VCaP (cell line): ENCODE data around the gene NAT9.
A peak's percentile ranks its signal among the peaks of the same experiment; 100 is the strongest.

Source experiments
- H3K27ac ChIP-seq: fragments of 450-650 bp; 2 replicates; pipeline ENCODE4 v1.5.1; 2017
- TF ChIP-seq, protein P1 (sequence below): fragments of 450-650 bp; conservative IDR thresholded peaks from 2 replicates; pipeline ENCODE4 v1.5.1; 2017; ENCODE audit warnings: mild to moderate bottlenecking, moderate library complexity

NAT9 gene, protein sequence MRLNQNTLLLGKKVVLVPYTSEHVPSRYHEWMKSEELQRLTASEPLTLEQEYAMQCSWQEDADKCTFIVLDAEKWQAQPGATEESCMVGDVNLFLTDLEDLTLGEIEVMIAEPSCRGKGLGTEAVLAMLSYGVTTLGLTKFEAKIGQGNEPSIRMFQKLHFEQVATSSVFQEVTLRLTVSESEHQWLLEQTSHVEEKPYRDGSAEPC

DNA sequence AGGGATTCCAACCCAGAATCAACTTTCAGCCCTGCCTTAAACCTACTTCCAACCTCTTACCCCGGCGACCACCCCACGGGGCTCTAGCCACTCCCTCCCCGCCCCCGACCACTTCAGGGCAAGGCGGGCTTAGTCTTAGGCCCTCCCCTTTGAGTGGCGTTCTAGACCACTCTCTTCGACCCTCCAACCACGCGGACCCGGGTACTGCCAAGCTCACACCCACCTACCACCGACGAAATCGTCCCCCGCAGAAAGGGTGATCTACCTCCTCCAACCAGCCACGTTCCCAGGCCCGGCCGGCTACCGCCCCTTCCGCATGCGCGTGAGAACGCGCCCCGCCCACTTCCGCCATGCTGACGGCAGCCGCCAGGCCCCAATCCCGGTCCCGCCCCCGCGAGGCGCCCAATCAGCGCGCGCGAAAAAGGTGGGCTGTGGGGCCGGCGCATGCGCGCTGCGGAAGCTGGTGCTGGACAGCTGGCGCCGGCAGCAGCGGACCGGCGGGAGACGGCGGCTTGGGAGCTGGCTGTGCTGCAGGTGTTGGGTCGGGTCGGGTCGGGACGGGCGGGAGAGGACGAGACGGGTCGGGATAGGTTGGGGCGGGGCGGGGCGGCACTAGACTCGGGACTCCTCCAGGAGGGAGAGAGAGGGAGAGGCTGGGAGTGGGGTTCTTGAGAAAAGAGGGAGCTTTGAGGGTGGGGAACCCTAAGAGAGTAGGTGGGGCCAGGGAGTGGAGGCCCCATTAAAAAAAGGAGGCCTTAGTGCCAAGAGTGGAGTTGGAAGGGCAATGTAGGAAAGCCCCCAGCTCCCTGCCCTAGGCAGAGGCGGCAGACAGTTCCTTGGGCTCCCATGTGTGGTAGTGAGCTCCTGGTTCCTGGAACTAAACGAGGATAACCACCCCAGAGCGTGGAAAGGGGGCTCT, at the start of gene NAT9:
NAT9 (minus strand) TSS at position 302 of the 919 bp plus-strand sequence. CDS start 647 bp downstream, outside the sequence.
- H3K27ac ChIP-seq, result peak within 1 kb of the TSS; percentile 72; the same call in 1 of the 2 replicates
- TF ChIP-seq, protein P1, sequence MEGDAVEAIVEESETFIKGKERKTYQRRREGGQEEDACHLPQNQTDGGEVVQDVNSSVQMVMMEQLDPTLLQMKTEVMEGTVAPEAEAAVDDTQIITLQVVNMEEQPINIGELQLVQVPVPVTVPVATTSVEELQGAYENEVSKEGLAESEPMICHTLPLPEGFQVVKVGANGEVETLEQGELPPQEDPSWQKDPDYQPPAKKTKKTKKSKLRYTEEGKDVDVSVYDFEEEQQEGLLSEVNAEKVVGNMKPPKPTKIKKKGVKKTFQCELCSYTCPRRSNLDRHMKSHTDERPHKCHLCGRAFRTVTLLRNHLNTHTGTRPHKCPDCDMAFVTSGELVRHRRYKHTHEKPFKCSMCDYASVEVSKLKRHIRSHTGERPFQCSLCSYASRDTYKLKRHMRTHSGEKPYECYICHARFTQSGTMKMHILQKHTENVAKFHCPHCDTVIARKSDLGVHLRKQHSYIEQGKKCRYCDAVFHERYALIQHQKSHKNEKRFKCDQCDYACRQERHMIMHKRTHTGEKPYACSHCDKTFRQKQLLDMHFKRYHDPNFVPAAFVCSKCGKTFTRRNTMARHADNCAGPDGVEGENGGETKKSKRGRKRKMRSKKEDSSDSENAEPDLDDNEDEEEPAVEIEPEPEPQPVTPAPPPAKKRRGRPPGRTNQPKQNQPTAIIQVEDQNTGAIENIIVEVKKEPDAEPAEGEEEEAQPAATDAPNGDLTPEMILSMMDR, result no peak

DNA sequence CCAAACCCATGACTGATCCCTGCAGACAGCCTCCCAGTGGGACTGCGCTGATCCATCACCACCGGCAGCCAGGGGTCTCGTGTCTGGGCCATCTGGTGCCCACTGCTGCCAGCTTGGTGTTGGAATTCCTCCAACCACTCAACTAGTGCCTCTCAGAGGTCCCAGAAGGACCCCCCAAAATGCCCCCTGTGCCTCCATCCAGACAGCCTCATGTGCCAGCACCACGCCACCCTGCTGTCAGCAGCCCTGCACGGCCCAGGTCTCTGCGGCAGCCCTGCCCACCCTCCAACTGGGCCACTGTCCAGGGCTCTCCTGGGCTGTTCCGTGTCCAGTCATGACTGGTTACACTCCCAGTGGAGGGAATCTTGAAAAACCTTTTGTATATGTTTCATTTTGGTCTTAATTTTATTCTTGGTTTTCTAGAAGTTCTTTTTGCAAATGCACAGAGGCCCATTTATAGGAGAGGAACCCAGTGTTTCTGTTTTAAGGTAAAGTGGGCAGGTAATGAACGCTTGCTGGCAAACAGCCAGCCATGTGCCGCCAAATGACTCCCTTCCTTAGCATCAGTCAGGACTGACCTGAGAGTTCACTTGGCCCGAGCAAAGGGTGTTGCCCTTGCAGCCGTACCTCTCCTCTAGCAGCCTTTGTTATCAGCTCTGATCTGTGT, 48.9 kb upstream of the NAT9 start:
- TF ChIP-seq, protein P1, result no peak
- no peak overlapping the region for H3K27ac ChIP-seq

DNA sequence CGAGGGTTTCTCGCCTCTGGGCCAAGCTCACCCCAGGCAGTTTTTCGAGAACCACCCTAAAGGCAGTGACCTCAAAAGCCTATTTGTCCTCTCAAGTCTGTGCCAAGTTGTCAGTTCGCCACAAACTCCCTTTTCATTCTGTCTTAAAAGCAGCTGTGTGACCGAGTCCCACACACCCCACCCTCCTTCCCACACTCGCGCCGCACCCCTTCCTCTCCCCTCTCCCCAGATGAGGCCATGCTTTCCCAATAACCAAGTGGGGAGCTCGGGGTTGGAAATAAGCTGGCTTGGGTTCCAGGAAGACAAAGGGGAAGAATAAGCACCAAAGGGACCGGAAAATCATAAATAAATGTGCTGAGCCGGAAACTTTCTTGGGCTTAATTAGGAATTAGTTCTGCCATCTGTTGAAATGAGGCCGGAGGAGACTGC, 46.8 kb upstream of the NAT9 start:
- TF ChIP-seq, protein P1, result no peak
- no peak overlapping the region for H3K27ac ChIP-seq

DNA sequence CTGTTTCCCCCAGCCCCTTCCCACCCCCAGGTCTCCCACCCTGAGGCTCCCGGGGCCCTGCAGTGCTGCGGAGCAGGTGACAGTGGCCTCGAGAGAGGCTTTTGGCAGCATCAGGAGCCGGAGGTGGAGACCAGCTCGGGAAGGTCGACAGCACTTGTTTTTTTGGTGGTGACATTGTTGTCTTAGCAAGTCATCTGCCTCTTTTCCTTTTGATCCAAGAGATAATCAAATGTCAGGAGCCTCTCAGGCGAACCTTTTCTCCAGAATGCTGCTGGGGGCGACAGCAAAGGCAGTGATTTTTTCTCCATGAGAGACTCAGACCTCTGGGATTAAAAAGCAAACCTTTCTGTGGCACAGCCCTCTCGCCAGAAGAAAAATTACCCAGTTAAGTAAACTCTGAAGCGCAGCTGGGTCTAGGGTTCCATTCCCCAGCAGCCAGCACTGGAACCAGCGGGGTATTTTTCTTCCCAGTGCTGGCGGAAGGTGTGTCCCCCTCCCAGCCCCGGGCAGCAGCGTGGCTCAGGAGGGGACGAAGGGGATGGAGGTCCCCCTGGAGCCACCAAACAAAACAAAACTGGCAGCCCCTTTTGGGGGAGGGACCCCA, 46.3 kb upstream of the NAT9 start:
- TF ChIP-seq, protein P1, result no peak
- H3K27ac ChIP-seq, result no peak overlapping the region

DNA sequence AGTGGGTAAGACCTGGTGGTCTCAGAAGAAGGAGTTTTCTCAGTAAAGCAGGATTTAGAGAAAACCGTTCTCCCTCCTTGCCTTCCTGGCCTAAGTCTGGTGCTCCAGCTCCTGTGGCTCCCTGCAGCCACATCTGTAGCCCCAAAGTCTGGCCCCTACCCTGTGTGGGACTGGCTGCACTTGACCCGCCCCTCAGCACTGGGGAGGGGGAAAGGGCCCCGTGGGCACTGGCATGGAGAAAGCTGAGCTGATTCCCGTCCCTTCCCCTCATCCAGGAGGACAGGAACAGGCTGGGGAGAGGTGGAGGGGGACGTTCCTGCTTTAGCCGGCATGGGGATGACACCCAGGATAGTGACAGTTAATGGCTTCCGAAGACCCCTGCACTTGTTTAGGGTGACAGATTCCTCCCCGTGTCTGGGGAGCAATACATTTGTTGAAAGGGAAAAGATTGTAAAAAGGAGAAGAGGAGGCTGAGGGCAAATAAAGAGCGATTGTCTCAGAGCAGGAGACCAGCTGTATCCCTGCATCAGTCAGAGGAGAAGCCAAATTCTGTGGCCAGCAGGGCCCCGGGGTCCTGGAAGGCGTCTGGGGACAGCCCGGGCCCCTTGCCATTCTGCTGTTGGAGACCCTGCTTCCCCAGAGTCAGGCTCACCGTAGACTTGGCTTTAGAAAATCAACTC, 45.6 kb upstream of the NAT9 start:
- TF ChIP-seq, protein P1, result no peak
- no peak overlapping the region for H3K27ac ChIP-seq

DNA sequence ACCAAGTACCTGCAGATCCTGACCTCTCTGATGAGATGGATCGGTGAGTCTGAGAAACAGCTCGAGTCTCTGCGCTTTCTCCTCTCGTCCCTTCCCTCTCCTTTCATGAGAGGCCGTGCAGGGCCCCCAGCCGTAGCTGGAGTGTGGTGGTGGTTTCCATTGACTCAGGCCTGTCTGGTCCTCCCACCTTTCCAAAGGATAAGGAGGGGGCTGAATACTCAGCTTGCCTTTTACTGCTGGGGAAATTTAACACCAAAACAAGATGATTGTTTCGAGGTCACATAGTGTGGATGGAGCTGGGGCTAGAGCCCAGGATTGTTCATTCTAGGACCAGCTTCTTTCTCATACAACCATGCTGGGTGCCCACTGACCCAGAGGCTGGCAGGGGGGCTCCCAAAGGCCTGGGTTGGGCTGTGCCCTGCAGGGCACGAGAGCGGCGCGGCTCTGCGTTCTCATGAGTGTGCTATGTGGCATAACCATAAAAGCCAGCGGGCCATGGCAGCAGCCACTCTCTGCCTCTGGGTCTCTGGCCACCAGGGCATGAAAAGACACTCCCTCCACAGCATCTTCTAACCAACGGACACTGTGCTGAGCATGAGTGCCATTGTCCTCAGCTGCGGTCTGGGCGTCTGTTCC, 43.8 kb upstream of the NAT9 start:
- H3K27ac ChIP-seq, result no peak overlapping the region
- TF ChIP-seq, protein P1, result no peak
